Choroid plexus epithelial cell (primary cell): ENCODE data around the gene PRPF40B.

Experiments used
- DNase-seq: peaks from one replicate; pipeline ENCODE4 v3.0.0-alpha.2; 2010; ENCODE audit warnings: low read depth
- H3K4me3 ChIP-seq: 2 replicates; pipeline ENCODE4 v1.5.1; 2011; ENCODE audit warnings: low read depth, mild to moderate bottlenecking, control low read depth, low read length, moderate library complexity
- CTCF ChIP-seq: conservative IDR thresholded peaks from 2 replicates; pipeline ENCODE4 v1.5.1; 2011; ENCODE audit warnings: low read depth, mild to moderate bottlenecking, control low read depth, inconsistent platforms, low read length, moderate library complexity

The PRPF40B gene

DNA sequence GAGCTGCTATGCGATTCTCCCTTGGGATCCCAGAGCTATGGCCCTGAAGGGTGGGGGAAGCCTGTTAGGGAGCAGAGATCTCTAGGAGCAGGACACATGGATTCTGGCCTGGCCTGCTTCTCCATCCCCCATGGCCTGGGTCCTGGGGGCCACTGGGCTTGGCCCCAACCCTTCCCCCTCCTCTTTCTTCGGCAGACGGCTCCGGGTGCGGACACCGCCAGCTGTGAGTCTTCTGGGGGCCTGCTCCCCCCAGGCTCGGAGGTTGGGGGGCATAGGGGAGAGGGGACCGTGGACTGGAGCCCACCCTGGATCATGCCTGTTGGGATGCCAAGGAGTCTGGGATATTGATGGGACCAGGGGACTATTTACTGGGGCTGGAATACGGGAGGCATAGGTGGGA, 9.0 kb downstream of the PRPF40B start:
- H3K4me3 ChIP-seq, result no peak overlapping the region
- TF ChIP-seq CTCF, result no peak
- no peak for DNase-seq

- H3K4me3 ChIP-seq, result no peak overlapping the region
- DNase-seq, result no peak
- TF ChIP-seq CTCF, result no peak
These were observed 9.8 kb downstream of the PRPF40B start for GRCh38 chr12:49632986-49633702.

GRCh38 chr12:49633703-49634345, 10.5 kb downstream of the PRPF40B start:
- DNase-seq, result no peak
- TF ChIP-seq CTCF, result no peak
- H3K4me3 ChIP-seq, result no peak overlapping the region

DNA sequence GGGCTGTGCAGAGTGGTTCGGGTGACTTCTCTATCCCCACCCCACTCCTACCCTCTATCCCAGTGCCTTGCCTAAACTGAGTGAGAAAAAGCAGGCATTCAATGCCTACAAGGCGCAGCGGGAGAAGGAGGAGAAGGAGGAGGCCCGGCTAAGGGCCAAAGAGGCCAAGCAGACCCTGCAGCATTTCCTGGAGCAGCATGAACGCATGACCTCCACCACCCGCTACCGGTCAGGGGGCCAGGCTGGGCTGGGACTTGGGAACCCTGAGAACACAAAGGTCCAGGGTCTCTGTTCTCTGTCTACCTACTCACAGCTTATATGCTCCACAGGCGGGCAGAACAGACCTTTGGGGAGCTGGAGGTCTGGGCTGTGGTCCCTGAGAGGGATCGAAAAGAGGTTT, 11.7 kb downstream of the PRPF40B start:
- TF ChIP-seq CTCF, result no peak
- DNase-seq, result no peak
- no peak overlapping the region for H3K4me3 ChIP-seq

DNA sequence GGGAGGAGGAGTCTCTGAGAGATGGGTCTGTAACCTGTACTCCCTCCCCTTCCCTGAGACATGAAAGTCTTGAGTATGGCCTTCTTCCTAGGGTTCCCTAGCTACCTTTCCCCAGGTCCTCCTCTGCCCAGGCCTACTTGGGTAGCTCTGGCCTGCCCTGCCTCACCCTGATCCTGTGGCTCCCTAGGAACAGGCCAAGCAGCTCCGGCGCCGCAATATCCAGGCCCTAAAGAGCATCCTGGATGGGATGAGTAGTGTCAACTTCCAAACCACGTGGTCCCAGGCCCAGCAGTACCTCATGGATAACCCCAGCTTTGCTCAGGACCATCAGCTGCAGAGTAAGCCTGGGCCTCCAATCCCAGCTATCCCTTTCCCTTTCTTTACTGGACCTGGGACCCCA, 12.3 kb downstream of the PRPF40B start:
- no peak overlapping the region for H3K4me3 ChIP-seq
- DNase-seq, result no peak
- no peak for TF ChIP-seq CTCF

GRCh38 chr12:49636574-49636973, 13.2 kb downstream of the PRPF40B start:
- no peak for TF ChIP-seq CTCF
- DNase-seq, result no peak
- H3K4me3 ChIP-seq, result no peak overlapping the region
